Measurements from ENCODE around the gene CYP2D6. TPM values are rescaled to one million over a fixed set of nuclear protein-coding genes. Genes with fewer than 3 reads are reported as not detected.

CYP2D6 gene
- total RNA-seq, 1 experiment from 2014 or later = 1.7 TPM

- TF ChIP-seq, protein P1, sequence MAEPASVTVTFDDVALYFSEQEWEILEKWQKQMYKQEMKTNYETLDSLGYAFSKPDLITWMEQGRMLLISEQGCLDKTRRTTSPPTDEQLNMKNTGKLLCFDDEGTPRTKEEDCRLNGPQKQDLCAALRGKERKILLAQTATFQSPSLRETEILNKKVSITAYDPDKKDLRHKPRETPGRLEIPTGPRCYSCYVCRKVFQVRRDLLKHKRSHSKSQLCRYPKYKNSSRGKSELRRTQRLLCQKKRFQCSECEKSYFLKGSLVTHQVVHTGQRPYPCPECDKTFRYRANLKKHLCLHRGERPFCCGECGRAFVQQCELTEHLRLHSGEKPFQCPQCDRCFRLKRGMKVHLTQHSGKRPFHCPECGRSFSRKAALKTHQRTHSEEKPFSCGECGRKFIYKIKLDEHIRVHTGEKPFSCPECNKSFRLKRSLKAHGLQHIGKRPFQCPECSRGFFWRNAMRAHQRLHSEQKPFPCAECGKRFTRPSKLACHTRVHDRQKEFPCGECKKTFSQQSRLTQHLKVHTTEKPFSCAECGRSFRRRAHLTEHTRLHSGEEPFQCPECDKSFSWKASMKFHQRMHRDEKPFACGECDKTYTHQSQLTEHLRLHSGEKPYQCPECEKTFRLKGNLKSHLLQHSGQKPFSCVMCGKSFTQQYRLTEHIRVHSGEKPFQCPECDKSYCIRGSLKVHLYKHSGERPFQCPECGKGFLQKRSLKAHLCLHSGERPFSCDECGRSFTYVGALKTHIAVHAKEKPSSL (CRISPR knock-in tag; conservative IDR thresholded peaks at IDR 0.05) = no peak
Measured at GRCh38 chr22:42156598-42156997, 26.0 kb upstream of the CYP2D6 start (continued).

DNA sequence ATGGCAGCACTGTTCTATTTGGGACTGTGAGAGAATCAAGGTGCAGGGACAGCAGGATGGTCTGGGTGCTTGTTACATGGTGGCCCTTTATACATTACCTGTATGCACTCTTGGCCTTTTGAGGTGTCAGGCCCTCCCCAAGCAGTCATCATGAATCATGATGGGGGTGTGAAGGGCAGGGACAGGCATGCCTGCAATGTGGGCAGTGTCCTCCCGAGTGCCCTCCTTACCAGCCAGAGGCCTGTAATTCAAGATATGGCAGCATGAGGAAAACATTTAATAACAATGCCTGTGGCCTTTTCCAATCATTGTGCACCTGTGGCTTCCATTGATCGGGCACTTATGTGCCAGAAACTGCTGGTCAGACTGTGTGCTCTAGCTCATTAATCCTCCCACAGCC is 25.5 kb upstream of the CYP2D6 start:
- H3K4me1 Mint-ChIP-seq = no peaks in the 10 kb centered on the region
- ATAC-seq = no peak
- no peak overlapping the region; the same call in 1 of the 2 replicates for H3K27ac Mint-ChIP-seq
- ChIA-PET POLR2A (no interaction called here), CTCF (interaction anchor here (1.2 to 2.0 kb wide), 2 partner anchors 13 to 288 kb away, joined by 3 to 7 read pairs; no protein-coding TSS in a partner anchor)
- H3K27me3 Mint-ChIP-seq (ENCODE audit: low read depth) = no peaks in the 10 kb centered on the region
- no peak for TF ChIP-seq ESRRA (CRISPR knock-in tag; IDR thresholded peaks at IDR 0.05; ENCODE audit: borderline replicate concordance)
- no peak for DNase-seq (ENCODE audit: low spot score)
- H3K36me3 Mint-ChIP-seq = peaks cover 21% of the 10 kb centered on the region
- no peak overlapping the region for H3K4me3 Mint-ChIP-seq
- H3K9me3 Mint-ChIP-seq = no peaks in the 10 kb centered on the region

- POLR2A ChIA-PET = no interaction called here
- CTCF ChIA-PET = interaction anchor here (0.7 to 2.0 kb wide), 2 partner anchors 220 to 289 kb away, joined by 3 to 7 read pairs; no protein-coding TSS in a partner anchor
Measured at GRCh38 chr22:42155053-42155543, 24.5 kb upstream of the CYP2D6 start.

GRCh38 chr22:42154293-42155052 is 23.9 kb upstream of the CYP2D6 start:
- ATAC-seq (no peak), DNase-seq (ENCODE audit: low spot score) (no peak)
- no peaks in the 10 kb centered on the region for H3K9me3 Mint-ChIP-seq
- H3K27ac Mint-ChIP-seq = no peak overlapping the region
- no peak overlapping the region for H3K4me3 Mint-ChIP-seq
- H3K36me3 Mint-ChIP-seq = peaks cover 21% of the 10 kb centered on the region
- H3K4me1 Mint-ChIP-seq = no peaks in the 10 kb centered on the region
- POLR2A ChIA-PET = interaction anchor here (0.6 to 1.0 kb wide), 2 partner anchors 12 to 13 kb away, joined by 3 to 4 read pairs; no protein-coding TSS in a partner anchor
- CTCF ChIA-PET = no interaction called here
- H3K27me3 Mint-ChIP-seq (ENCODE audit: low read depth) = no peaks in the 10 kb centered on the region
- TF ChIP-seq, protein P2, sequence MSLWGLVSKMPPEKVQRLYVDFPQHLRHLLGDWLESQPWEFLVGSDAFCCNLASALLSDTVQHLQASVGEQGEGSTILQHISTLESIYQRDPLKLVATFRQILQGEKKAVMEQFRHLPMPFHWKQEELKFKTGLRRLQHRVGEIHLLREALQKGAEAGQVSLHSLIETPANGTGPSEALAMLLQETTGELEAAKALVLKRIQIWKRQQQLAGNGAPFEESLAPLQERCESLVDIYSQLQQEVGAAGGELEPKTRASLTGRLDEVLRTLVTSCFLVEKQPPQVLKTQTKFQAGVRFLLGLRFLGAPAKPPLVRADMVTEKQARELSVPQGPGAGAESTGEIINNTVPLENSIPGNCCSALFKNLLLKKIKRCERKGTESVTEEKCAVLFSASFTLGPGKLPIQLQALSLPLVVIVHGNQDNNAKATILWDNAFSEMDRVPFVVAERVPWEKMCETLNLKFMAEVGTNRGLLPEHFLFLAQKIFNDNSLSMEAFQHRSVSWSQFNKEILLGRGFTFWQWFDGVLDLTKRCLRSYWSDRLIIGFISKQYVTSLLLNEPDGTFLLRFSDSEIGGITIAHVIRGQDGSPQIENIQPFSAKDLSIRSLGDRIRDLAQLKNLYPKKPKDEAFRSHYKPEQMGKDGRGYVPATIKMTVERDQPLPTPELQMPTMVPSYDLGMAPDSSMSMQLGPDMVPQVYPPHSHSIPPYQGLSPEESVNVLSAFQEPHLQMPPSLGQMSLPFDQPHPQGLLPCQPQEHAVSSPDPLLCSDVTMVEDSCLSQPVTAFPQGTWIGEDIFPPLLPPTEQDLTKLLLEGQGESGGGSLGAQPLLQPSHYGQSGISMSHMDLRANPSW (CRISPR knock-in tag; conservative IDR thresholded peaks at IDR 0.05; ENCODE audit: low read depth) = no peak
- TF ChIP-seq CREM (CRISPR knock-in tag; IDR thresholded peaks at IDR 0.05) (no peak), E2F1 (CRISPR knock-in tag; IDR thresholded peaks at IDR 0.05) (no peak), TCF7 (CRISPR knock-in tag; IDR thresholded peaks at IDR 0.05; ENCODE audit: low read depth) (no peak), RELA (CRISPR knock-in tag; IDR thresholded peaks at IDR 0.05; ENCODE audit: borderline replicate concordance) (no peak)

More at GRCh38 chr22:42155053-42155543, 24.5 kb upstream of the CYP2D6 start:
- ATAC-seq (no peak), DNase-seq (ENCODE audit: low spot score) (no peak)
- no peak for TF ChIP-seq MYBL2 (CRISPR knock-in tag; IDR thresholded peaks at IDR 0.05)
- no peak for TF ChIP-seq ZNF671 (CRISPR knock-in tag; IDR thresholded peaks at IDR 0.05)
- TF ChIP-seq ATF3 (CRISPR knock-in tag; conservative IDR thresholded peaks at IDR 0.05) = no peak
- TF ChIP-seq, protein P3, sequence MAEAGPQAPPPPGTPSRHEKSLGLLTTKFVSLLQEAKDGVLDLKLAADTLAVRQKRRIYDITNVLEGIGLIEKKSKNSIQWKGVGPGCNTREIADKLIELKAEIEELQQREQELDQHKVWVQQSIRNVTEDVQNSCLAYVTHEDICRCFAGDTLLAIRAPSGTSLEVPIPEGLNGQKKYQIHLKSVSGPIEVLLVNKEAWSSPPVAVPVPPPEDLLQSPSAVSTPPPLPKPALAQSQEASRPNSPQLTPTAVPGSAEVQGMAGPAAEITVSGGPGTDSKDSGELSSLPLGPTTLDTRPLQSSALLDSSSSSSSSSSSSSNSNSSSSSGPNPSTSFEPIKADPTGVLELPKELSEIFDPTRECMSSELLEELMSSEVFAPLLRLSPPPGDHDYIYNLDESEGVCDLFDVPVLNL (CRISPR knock-in tag; IDR thresholded peaks at IDR 0.05; ENCODE audit: borderline replicate concordance, low read depth) = no peak
- no peak for TF ChIP-seq ZMAT4 (CRISPR knock-in tag; IDR thresholded peaks at IDR 0.05)
- TF ChIP-seq SMAD4 (CRISPR knock-in tag; IDR thresholded peaks at IDR 0.05) = no peak
- no peak for TF ChIP-seq ZSCAN18 (CRISPR knock-in tag; IDR thresholded peaks at IDR 0.05)
- no peak for TF ChIP-seq HMGA2 (CRISPR knock-in tag; IDR thresholded peaks at IDR 0.05)
- no peak for TF ChIP-seq SMAD3 (CRISPR knock-in tag; IDR thresholded peaks at IDR 0.05; ENCODE audit: borderline replicate concordance)
- Mint-ChIP-seq H3K4me3 (no peak overlapping the region), H3K27me3 (ENCODE audit: low read depth) (no peaks in the 10 kb centered on the region), H3K27ac (no peak overlapping the region), H3K4me1 (no peaks in the 10 kb centered on the region), H3K36me3 (peaks cover 21% of the 10 kb centered on the region), H3K9me3 (no peaks in the 10 kb centered on the region)
